Measurements from ENCODE around the gene TTLL5.

TTLL5 gene

DNA sequence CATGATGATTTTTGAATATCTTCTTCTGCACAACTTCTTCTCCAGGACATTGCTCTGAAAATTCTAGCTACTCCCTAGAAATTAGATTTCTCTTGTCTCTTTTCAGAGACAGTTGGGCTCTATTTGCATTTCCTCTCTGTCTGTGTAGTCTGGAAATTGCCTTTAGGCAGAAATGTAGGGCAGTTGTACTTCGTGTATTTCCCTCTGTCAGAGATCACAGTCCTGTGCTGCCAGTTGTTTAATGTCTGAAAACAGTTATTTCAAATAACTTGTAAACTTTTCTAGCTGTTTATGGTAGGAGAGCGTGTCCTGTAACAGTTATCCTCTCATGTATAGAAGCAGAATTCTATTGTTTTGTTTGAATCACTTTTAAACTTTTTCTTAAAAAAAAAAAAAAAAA lies 86.9 kb downstream of the TTLL5 start:
- no peak for DNase-seq

DNA sequence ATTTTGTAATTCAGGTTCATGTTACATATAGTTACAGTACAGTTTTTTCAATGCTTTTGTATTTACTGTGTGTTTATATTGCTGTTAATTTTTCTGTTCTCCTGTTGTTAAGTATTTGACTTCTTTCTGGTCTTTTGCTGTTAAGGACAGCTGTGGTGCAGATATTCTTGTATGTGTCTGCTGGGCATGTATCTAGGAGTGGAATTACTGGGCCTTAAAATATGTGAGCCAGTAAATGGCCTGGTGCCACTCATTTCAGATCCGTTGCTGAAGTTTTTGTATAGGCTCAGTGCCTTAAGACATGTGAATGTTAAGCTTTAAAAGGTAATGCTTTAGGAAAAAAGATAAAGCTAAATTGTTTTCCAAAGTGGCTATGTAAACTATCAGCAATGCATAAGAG lies 87.3 kb downstream of the TTLL5 start:
- no peak for DNase-seq

DNA sequence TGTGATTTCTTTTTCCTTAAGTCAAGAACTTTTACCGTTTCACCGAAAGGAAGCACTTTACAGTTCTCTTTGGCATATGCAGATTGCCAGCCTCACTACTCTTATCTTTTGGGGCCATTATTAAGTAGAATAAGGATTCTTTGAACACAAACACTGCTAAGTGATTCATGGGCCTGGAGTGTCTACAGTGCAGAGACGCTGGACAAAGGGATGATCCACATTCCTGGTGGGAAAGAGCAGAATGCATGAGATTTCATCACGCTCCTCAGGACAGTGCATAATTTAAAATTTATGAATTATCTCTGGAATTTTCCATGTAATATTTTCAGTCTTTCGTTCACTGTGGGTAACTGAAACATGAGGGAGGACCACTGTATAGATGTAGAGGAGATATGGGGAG lies 90.2 kb downstream of the TTLL5 start:
- no peak for DNase-seq

DNA sequence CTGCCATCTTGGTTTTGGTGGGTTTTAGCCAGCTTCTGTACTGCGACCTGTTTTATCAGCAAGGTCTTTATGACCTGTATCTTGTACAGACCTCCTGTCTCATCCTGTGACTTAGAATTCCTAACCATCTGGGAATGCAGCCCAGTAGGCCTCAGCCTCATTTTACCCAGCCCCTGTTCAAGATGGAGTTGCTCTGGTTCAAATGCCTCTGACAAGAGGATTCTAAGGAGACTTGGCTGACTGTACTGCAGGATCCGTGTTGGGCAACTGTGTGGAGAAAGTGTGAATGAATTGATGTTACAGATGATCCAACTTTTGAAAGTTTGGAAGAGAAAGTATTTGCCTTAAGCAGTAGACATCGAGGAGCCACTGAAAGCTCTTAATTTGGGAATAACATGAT lies 91.0 kb downstream of the TTLL5 start:
- DNase-seq = no peak

DNA sequence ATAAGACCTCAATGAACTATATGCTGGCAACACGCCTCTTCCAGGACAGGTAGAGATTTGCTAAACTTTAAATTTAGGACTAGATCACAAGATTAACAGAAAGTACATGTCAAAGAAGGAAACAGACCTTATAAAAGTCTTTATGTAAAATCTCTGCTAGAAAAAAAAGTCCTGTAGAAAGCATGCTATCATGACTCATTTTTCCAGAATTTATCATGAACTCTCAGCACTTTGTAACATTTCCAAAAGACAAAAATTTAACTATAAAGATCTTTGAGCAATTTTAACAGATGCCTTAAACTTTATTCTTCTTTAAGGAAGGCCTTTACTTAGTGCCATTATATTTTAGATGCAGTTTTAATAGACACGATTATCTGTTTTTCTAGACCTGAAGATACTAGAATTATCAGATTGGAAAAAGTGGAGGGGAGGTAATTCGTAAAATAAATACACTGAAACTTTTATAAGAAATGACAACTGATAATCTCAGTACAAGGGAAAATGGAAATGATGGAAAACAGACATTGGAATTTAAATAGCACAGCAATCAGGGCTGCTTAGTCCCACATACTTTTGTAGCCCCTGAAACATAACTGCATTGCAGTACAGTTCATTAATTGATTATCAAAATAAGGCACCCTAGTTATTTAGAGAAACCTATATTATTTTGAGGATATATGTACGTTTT lies 92.0 kb downstream of the TTLL5 start:
- no peak for DNase-seq

DNA sequence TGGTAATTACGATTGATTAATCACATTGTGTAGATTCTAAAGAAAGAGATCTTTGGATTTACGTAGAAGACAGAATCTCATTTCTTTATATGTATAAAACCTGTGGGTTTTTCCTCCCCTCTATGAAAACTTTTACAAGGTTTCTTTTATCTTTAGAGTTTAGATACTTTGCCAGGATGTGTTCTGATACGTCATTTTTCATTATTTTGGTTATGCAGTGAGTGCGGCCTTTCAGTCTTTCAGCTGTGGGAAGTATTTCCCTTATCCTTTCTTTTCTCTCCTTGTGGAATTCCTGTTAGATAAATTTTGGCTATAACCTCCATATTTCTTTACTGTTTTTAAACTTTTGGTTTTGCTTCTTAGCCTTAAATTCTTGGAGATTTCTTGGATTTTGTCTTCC lies 92.7 kb downstream of the TTLL5 start:
- no peak for DNase-seq

DNA sequence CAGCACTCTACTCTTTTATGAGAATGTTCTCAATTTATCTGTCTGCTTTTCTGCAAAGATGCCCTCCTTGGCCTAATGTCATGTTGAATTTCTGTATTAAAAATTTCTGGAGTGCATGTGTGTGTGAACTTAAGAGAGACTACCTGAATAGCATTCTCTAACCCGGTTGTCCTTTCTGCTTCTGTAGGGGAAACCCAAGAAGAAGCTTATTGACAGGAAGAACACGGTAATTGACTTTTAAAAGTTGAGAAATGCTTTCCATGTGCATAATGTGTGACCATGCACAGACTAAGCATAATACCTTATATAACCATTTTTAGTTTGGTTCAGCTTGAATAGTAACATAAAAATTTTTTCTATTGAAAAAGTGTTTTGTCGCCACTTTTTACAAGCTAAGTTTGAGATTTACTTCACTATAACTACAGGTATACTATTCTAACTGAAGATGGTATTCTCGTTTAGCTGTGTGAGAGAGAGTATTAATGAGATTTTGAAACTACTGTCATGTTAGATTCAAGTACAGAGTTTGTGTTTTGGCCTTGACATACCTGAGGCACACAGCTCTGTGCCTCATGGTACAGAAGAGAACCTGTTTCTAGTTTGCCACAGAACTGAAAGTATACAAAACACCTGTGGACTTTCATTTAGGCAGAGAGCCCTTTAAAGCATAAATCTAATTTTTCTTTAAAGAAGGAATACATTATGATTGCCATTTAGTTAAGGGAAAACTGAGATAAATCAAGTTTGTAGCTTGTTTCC lies 96.8 kb downstream of the TTLL5 start:
- no peak for DNase-seq

DNA sequence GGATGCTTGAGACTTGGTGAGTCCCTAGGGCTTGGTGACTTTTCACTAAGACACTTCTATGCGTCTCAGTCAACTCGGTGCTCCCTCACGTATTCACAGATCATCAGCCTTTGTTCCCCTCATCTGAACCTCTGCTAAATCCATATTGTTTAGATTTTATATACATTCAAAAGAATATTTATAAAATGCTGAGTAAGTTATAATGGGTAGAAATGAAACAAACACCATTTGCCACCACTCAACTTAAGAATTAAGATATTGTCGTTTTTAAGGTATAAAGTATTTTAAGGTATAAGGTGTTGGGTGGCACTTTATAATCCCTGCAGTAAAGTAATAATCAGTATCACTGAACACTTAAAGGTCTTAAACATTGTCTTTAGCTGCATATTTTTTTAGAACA lies 103.0 kb downstream of the TTLL5 start:
- DNase-seq = no peak

DNA sequence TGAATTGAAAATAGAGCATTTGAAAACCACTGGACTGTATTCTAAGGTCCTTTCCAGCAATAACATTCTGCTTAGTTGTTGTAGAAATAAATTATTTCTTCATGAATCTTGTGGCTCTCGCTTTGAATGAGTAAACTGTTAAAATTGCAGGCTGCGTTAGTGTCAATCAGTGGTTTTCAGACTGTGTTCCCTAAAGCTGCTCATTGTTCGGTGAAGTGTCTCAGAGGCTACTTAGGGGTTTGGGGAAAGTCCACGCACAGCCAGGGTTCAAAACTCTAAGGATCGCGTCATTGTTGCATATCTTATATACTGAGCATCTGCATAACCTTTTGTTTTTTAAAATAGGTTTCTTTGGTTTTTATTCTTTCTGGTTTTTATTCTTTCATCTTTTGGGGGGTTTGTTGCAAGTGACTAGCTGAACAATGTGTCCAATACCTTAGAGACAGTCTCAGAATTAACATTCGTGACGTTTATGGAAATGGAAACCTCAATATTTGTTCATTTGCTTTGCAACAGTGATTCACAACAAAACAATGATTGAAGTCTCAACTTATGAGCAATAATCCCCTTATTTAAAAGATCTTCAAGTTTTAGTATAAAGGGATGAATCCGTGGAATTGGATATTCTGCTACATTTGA lies 108.1 kb downstream of the TTLL5 start:
- no peak for DNase-seq

DNA sequence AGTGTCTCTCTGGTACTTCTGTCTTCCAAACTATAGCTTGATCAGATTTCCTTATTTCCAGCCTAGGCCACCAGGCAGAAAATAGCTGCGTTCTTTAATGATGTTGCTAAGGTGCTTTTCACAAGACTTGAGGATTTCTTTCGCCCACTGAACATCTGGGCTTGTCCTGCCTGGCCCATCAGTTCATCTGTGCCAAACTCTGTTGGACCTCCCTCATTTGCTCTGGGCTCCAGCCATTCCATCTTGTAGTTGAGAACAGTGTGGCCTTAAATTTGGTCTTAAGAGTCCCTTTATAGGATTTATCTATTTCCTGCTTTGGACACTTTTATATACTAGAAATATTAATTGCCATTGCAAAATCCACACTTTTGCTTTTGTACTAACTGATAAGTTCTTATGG lies 109.6 kb downstream of the TTLL5 start:
- DNase-seq = no peak

DNA sequence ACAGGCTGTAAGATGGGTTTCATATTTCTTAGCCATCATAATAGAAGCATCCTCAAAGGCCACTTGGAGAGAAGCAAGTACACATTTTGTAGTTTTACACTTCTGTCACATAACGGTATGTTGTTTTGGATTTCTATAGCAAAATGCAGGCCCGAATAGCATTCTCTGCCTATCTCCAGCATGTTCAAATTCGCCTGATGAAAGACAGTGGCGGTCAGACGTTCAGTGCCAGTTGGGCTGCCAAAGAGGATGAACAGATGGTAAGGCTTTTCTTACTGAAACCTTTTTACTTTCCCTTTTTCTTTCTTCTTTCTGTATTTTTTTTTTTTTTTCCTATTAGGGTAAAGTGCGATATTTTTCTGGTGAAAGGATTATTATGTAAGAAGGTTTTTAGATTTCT lies 110.5 kb downstream of the TTLL5 start:
- DNase-seq = no peak

DNA sequence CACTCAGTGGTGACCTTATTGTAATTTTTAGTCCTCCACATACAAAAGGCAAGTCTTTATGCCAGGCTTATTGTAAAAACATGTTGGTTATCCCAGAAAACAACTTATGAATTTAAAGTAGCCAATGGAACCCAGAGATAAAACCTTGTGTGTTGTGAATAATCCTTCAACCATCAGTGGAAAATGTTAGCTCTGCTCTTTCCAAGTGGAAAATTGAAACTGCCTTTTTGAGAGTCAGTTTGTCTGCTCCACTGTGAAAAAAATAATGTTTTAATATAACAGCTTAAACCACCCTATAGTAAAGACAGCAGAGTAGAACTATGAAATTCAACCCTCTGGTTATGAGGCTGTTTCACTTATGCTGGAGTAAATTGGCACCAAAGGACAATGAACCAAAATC lies 112.0 kb downstream of the TTLL5 start:
- DNase-seq = no peak

DNA sequence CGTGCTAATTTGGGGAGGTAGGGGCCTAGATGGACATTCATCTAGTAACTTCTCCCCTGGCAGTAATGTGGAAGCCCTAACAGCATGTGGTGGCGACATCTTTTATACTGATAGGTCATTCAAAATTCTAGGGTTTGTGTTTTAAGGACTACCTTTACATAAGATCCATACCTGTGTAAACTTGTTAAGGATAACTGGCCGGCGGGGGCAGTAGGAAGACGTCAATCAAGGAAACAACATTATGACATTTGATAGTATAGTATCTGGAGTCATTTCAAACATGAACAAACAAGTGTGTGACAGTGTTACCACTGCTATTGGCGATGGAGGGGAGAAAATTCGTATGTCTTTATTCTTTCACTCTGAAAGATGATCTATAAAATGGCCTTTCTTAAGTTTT lies 120.0 kb downstream of the TTLL5 start:
- DNase-seq = no peak

DNA sequence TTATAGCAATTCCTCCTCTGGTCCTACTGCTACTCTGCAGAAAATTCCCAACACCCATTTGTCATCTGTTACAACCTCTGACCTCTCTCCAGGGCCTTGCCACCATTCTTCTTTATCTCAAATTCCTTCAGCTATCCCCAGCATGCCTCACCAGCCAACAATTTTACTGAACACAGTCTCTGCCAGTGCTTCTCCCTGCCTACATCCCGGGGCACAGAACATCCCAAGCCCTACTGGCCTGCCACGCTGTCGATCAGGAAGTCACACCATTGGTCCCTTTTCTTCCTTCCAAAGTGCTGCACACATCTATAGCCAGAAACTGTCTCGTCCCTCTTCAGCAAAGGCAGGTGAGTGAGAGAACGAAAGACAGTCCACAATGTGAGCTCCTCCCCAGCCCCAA lies 122.1 kb downstream of the TTLL5 start:
- no peak for DNase-seq

DNA sequence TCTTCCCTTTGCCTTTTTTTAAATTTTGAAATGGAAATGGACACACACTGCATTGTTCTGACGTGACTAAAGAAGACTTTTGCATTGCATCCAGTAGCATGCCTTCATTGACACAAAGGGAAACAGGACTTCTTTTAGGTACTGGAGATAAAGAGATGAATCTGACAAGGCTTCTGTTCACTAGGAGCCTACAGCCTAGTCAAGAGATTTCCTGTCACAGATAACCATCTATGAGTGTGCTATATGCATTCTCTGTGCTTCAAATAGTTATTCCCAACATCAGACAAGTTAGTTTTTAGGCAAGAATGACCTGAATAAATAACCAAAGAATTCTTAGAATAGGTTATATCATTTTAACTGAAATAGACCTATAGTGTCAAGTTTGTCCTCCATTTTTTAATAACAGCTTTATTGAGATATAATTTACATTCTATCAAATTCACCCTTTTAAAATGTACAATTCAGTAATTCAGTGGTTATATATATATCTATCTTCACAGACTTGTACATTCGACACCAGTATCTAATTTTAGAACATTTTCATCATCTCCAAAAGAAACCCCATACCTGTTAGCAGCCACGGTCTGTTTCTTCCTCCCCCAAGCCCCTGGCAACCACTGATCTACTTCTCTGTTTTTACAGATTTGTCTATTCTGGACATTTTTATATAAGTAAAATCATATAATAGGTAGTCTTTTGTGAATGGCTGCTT lies 122.7 kb downstream of the TTLL5 start:
- DNase-seq = no peak

DNA sequence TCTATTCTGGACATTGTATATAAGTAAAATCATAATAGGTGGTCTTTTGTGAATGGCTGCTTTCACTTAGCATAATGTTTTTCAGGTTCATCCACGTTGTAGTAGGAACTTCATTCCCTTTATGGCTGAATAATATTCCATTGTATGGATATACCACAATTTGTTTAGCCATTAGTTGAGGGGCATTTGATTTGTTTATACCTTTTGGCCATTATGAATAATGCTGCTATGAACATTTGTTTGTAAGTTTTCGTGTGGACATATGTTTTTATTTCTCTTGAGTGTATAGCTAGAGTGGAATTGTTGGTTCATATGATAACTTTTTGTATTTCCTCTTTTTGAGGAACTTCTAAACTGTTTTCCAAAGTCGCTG lies 123.3 kb downstream of the TTLL5 start:
- DNase-seq = no peak

DNA sequence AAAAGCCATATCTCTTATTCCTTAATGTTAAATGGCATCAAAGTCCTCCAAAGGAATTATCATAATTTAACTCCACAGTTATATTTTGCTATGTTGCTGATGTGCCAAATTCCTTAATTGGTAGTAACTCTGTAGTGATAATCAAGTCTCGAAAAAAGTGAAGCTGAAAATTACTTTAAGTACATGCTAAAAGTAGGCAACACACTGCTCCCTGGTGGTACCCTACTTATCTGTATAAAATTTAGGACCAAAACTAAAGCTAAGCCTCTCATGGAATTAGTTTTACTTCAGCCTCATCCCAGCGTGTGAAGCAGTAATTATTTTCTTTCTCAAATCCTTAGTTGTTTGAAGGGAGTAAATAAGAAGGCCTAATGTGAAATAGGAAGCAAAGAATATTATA lies 132.8 kb downstream of the TTLL5 start:
- DNase-seq = no peak

DNA sequence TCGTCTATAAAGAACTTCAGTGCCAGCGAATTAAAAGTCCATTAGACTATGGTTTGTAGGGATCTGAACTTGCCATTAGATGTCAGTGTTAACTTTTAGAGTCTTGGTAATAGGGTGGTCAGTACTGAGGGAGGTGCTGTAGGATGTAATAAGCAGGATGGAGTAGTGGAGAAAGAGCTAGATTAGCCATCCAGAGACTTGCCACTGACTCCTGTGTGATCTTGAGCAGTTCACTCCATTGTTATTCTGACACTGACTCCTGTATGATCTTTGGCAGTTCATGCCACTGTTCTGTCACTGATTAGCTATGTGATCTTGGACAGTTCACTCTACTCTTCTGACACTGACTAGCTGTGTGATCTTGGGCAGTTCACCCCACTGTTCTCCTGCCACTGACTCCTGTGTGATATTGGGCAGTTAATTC lies 133.6 kb downstream of the TTLL5 start:
- no peak for DNase-seq

DNA sequence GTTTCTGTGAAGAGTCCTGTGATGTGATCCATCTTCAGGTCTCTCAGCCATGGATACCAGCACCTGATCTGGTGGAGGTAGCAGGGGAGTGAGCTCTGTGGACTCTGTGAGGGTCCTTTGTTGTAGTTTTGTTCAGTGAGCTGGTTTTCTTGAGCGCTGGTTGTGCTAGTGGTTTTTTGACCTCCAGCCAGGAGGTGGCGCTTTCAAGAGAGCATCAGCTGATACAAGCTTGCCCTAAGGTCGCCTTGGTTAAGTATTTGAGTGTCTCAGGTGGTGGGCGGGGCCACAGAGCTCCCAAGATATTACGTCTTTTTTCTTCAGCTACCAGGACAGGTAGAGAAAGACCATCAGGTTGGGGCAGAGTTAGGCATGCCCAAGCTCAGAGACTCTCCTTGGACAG lies 139.7 kb downstream of the TTLL5 start:
- DNase-seq = no peak

DNA sequence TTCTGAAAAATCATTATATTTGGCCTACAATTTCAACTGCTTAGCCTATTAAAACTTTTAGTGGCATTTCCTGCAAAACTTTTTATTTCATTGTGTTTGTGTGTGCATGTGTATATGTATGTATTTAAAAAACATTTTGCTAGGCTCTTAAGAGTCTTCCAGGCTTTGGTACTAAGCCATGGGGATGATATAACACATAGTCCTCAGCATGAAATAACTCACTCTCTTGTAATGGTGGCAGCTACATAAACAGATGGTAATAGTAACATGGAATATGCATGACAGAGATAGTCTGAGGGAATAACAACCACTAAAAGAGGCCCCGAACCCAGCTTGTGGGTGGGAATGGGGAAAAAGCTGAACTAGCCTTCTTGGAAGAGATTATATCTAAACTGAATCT lies 141.4 kb downstream of the TTLL5 start:
- no peak for DNase-seq

DNA sequence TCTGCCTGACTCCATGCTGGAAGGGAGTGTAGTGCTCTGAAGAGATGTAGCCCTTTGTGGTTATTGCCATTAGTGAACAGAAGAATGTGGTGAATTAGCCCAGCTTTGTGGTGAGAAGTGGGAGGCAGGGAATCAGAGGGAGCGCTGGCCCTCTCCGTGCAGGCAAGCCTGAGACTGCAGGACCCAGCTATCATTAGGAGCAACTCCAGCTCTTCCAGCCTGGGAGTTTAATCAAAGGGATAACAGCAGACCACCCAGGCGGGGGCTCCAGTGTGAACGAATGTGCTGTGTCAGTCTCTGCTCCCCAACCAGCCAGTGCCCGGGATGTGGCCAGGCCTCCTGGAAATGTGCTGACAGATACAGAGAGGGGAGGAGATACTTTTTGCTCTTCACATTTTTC lies 142.7 kb downstream of the TTLL5 start:
- DNase-seq = no peak

DNA sequence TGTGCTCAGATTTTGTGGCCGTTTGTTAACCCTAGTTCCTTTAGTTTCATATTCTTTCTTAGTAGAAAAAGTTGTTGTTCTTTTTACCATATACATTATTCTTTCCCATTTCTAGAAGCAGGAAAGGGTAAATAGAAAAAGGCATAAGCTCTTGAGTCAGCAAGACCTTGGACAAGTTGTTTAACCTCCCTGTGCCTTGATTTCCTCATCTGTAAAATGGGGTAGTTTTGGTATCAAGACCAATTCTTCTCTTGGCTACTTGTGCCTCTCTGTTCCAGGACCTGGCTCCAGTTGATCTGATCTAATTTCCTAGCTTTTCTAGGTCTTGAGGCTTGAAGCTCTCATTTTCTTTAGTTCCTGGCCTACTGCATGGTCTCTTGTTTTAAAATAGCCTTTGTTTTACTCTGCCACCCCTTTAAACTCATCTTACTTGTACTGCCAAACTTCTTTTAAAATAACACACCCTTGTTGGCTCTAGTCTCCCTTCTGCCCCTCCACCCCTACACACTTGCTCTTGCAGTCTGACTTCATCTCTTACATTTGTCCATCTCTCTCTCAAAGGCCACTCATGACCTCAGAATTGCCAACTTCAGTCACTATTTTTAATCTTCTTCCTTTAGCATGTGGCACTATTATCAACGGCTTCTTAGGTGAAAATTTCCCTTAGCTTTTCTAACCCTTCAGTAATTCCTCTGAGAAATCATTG lies 143.7 kb downstream of the TTLL5 start:
- DNase-seq = no peak

DNA sequence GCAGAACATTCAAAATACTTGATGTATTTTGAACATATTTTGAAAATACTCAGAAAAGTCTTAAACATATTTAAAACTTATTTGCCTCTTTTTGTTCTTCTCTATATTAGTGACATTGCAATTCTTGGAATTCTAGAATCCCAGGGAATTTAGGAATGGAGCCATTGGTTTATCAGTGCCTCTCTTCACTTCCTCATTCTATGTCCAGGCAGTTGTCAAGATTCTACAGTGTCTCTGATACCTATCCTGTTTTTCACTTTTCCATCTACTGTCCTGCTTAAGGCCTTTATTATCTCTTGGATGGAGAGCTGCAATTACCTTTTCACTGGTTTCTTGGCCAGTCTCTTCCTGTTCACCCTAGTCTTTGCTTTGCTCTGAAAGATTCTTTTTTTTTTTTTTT lies 144.6 kb downstream of the TTLL5 start:
- no peak for DNase-seq

Data from bone marrow (tissue), 2 donors.